Smooth muscle cell (in vitro differentiated cells): ENCODE data around the gene C4B. TPM values are rescaled to one million over a fixed set of nuclear protein-coding genes. Genes with fewer than 3 reads are reported as not detected.

Experiments used
- DNase-seq: peaks from one replicate; lab custom pipeline; 2025; ENCODE audit not compliant: unreplicated experiment; lab: John Stamatoyannopoulos, UW
- H2AFZ ChIP-seq: fragments of 200-600 bp; sonication (generic); 2 replicates; pipeline ENCODE4 v1.6.0; 2016; ENCODE audit warnings: antibody characterized with exemption, low read depth, mild to moderate bottlenecking
- H3F3A ChIP-seq: fragments of 200-600 bp; sonication (generic); 2 replicates; pipeline ENCODE4 v1.6.0; 2017; ENCODE audit warnings: antibody characterized with exemption, low read depth
- H3K27ac ChIP-seq: fragments of 200-600 bp; sonication (generic); 2 replicates; pipeline ENCODE4 v1.5.1; 2016; ENCODE audit warnings: low read depth, mild to moderate bottlenecking
- H3K27me3 ChIP-seq: fragments of 200-600 bp; sonication (generic); 2 replicates; pipeline ENCODE4 v1.6.1; 2016; ENCODE audit warnings: low read depth, mild to moderate bottlenecking
- H3K36me3 ChIP-seq: fragments of 200-600 bp; sonication (generic); 2 replicates; pipeline ENCODE4 v1.5.1; 2016; ENCODE audit warnings: low read depth
- H3K4me1 ChIP-seq: fragments of 200-600 bp; sonication (generic); 2 replicates; pipeline ENCODE4 v1.5.1; 2016; ENCODE audit warnings: low read depth
- H3K4me2 ChIP-seq: fragments of 200-600 bp; sonication (generic); 2 replicates; pipeline ENCODE4 v1.6.0; 2016; ENCODE audit warnings: mild to moderate bottlenecking
- H3K4me3 ChIP-seq: fragments of 200-600 bp; sonication (generic); 2 replicates; pipeline ENCODE4 v1.5.1; 2016; ENCODE audit warnings: mild to moderate bottlenecking
- H3K79me2 ChIP-seq: fragments of 200-600 bp; sonication (generic); 2 replicates; pipeline ENCODE4 v1.6.0; 2016; ENCODE audit warnings: low read depth, mild to moderate bottlenecking
- H3K9ac ChIP-seq: fragments of 200-600 bp; sonication (generic); 2 replicates; pipeline ENCODE4 v1.6.0; 2016; ENCODE audit warnings: low read depth
- H3K9me3 ChIP-seq: fragments of 200-600 bp; sonication (generic); replicated peaks from 2 replicates; pipeline ENCODE4 v1.5.1; 2016; ENCODE audit warnings: low read depth
- H4K20me1 ChIP-seq: fragments of 200-600 bp; sonication (generic); 2 replicates; pipeline ENCODE4 v1.6.0; 2016; ENCODE audit warnings: low read depth
- WGBS: methylation state at CpG from one replicate; pipeline ENCODE4 v1.1.7; 2016; ENCODE audit warnings: low lambda C conversion rate; 5-methylcytosine and 5-hydroxymethylcytosine counted together
- polyA plus RNA-seq: library from polyadenylated mRNA; unstranded; fragments of >200 nt; fragmentation: Nextera tagmentation; extraction: Ambion mirVana; gene quantifications from 2 replicates; pipeline ENCODE4 v1.2.1, GENCODE V29; 2016
- small RNA-seq: library from RNA; depleted of rRNA; stranded (forward); fragments of <200 nt; gene quantifications from one replicate; pipeline ENCODE3, GENCODE V24; 2014
- total RNA-seq: library from RNA; depleted of rRNA; stranded (reverse); fragments of >200 nt; gene quantifications from 2 replicates; pipeline ENCODE4 v1.2.3, GENCODE V29; 2014
- TF ChIP-seq, protein P1 (sequence below): fragments of 200-600 bp; sonication (generic); IDR thresholded peaks from 2 replicates; pipeline ENCODE4 v1.5.1; 2017; ENCODE audit warnings: borderline replicate concordance, mild to moderate bottlenecking, antibody characterized with exemption; ENCODE audit not compliant: insufficient read depth, poor library complexity, severe bottlenecking

Gene C4B
- total and polyA plus RNA-seq, 2 experiments from 2014 or later, result 1.3 to 3.8 TPM

- DNase-seq, result no peak
- Histone ChIP-seq H3K27ac (no peak overlapping the region), H2AFZ (no peak overlapping the region), H3F3A (no peaks in the 10 kb centered on the region), H3K4me3 (no peak overlapping the region), H3K9me3 (no peaks in the 10 kb centered on the region), H3K27me3 (peaks cover 12% of the 10 kb centered on the region), H3K4me2 (no peak overlapping the region), H3K36me3 (no peaks in the 10 kb centered on the region), H3K79me2 (no peaks in the 10 kb centered on the region), H3K4me1 (no peaks in the 10 kb centered on the region), H4K20me1 (peaks cover 11% of the 10 kb centered on the region), H3K9ac (no peak overlapping the region)
- TF ChIP-seq, protein P1, sequence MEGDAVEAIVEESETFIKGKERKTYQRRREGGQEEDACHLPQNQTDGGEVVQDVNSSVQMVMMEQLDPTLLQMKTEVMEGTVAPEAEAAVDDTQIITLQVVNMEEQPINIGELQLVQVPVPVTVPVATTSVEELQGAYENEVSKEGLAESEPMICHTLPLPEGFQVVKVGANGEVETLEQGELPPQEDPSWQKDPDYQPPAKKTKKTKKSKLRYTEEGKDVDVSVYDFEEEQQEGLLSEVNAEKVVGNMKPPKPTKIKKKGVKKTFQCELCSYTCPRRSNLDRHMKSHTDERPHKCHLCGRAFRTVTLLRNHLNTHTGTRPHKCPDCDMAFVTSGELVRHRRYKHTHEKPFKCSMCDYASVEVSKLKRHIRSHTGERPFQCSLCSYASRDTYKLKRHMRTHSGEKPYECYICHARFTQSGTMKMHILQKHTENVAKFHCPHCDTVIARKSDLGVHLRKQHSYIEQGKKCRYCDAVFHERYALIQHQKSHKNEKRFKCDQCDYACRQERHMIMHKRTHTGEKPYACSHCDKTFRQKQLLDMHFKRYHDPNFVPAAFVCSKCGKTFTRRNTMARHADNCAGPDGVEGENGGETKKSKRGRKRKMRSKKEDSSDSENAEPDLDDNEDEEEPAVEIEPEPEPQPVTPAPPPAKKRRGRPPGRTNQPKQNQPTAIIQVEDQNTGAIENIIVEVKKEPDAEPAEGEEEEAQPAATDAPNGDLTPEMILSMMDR, result no peak
- 75% methylated on average over 9 of the region's 9 CpGs for WGBS
Measured at GRCh38 chr6:32082935-32083334, 68.3 kb downstream of the C4B start.

- Histone ChIP-seq H3K27me3 (peaks cover 19% of the 10 kb centered on the region), H3K4me2 (no peak overlapping the region), H3K36me3 (no peaks in the 10 kb centered on the region), H3K9me3 (no peaks in the 10 kb centered on the region), H3K4me3 (no peak overlapping the region), H3K4me1 (no peaks in the 10 kb centered on the region), H2AFZ (no peak overlapping the region), H3K27ac (no peak overlapping the region), H3F3A (no peaks in the 10 kb centered on the region), H3K9ac (no peak overlapping the region), H3K79me2 (no peaks in the 10 kb centered on the region), H4K20me1 (peaks cover 11% of the 10 kb centered on the region)
- TF ChIP-seq, protein P1, result no peak
- DNase-seq, result no peak
- 95% methylated on average over 21 of the region's 22 CpGs for WGBS
Measured at GRCh38 chr6:32083812-32084768, 69.5 kb downstream of the C4B start.

- Histone ChIP-seq H3K27ac (no peak overlapping the region), H4K20me1 (peaks cover 11% of the 10 kb centered on the region), H3K4me3 (no peak overlapping the region), H3K79me2 (no peaks in the 10 kb centered on the region), H2AFZ (no peak overlapping the region), H3F3A (peaks cover 3% of the 10 kb centered on the region), H3K36me3 (no peaks in the 10 kb centered on the region), H3K27me3 (peaks cover 23% of the 10 kb centered on the region), H3K4me2 (no peak overlapping the region), H3K9me3 (no peaks in the 10 kb centered on the region), H3K9ac (no peak overlapping the region), H3K4me1 (no peaks in the 10 kb centered on the region)
- TF ChIP-seq, protein P1, result no peak
- DNase-seq, result no peak
- 93% methylated on average over 2 of the region's 2 CpGs for WGBS
Measured at GRCh38 chr6:32084780-32085179, 70.2 kb downstream of the C4B start.

Small RNAs within 50 kb of the gene (small RNA-seq; reads per million reads assigned to genes)
- not detected for gene RNA5SP206

Other genes starting within 250 kb of the C4B start
- gene VWA7, start 237.5 kb upstream of the C4B start, total RNA-seq, result 0.22 and 0.58 TPM in 2 replicates
- gene VWA7, start 237.5 kb upstream of the C4B start, polyA plus RNA-seq, result 0.08 and 0.28 TPM in 2 replicates
- gene VARS1, start 219.0 kb upstream of the C4B start, total RNA-seq, result 31.9 and 60.8 TPM in 2 replicates
- gene VARS1, start 219.0 kb upstream of the C4B start, polyA plus RNA-seq, result 76.9 and 80.8 TPM in 2 replicates
- gene LSM2, start 207.8 kb upstream of the C4B start, total RNA-seq, result 62.0 and 91.2 TPM in 2 replicates
- gene LSM2, start 207.8 kb upstream of the C4B start, polyA plus RNA-seq, result 73.6 and 81.6 TPM in 2 replicates
- gene HSPA1L, start 199.5 kb upstream of the C4B start, total RNA-seq, result 0.63 and 0.94 TPM in 2 replicates
- gene HSPA1L, start 199.5 kb upstream of the C4B start, polyA plus RNA-seq, result 0.19 and 1.0 TPM in 2 replicates
- 52.6 and 59.5 TPM in 2 replicates for gene HSPA1A, start 199.3 kb upstream of the C4B start, total RNA-seq
- 61.2 and 71.6 TPM in 2 replicates for gene HSPA1A, start 199.3 kb upstream of the C4B start, polyA plus RNA-seq
- gene HSPA1B, start 187.1 kb upstream of the C4B start, total RNA-seq, result 33.6 and 43.1 TPM in 2 replicates
- gene HSPA1B, start 187.1 kb upstream of the C4B start, polyA plus RNA-seq, result 30.7 and 36.7 TPM in 2 replicates
- gene NEU1, start 152.0 kb upstream of the C4B start, total RNA-seq, result 40.0 and 47.5 TPM in 2 replicates
- 52.1 and 52.7 TPM in 2 replicates for gene NEU1, start 152.0 kb upstream of the C4B start, polyA plus RNA-seq
- gene SLC44A4, start 135.8 kb upstream of the C4B start, total RNA-seq, result 0.72 and 0.85 TPM in 2 replicates
- 0.30 and 0.52 TPM in 2 replicates for gene SLC44A4, start 135.8 kb upstream of the C4B start, polyA plus RNA-seq
- gene EHMT2, start 117.1 kb upstream of the C4B start, total RNA-seq, result 17.4 and 17.6 TPM in 2 replicates
- 33.9 and 38.9 TPM in 2 replicates for gene EHMT2, start 117.1 kb upstream of the C4B start, polyA plus RNA-seq
- 0.04 and 0.54 TPM in 2 replicates for gene ZBTB12, start 112.7 kb upstream of the C4B start, total RNA-seq
- gene ZBTB12, start 112.7 kb upstream of the C4B start, polyA plus RNA-seq, result 0.39 TPM in 1 of 2 replicates, not detected in the other
- gene C2, start 87.1 kb upstream of the C4B start, total RNA-seq, result 0.27 TPM in 1 of 2 replicates, not detected in the other
- 0.37 TPM in 2 replicates for gene C2, start 87.1 kb upstream of the C4B start, polyA plus RNA-seq
- gene CFB, start 68.7 kb upstream of the C4B start, total RNA-seq, result not detected in 2 replicates
- gene CFB, start 68.7 kb upstream of the C4B start, polyA plus RNA-seq, result 2.3 and 4.1 TPM in 2 replicates
- 78.6 and 91.5 TPM in 2 replicates for gene NELFE, start 55.8 kb upstream of the C4B start, total RNA-seq
- gene NELFE, start 55.8 kb upstream of the C4B start, polyA plus RNA-seq, result 125 and 134 TPM in 2 replicates
- 24.6 and 27.6 TPM in 2 replicates for gene SKIC2, start 55.6 kb upstream of the C4B start, total RNA-seq
- gene SKIC2, start 55.6 kb upstream of the C4B start, polyA plus RNA-seq, result 55.0 and 56.0 TPM in 2 replicates
- 7.8 and 11.0 TPM in 2 replicates for gene DXO, start 42.7 kb upstream of the C4B start, total RNA-seq
- gene DXO, start 42.7 kb upstream of the C4B start, polyA plus RNA-seq, result 21.9 and 23.5 TPM in 2 replicates
- 2.8 and 4.6 TPM in 2 replicates for gene C4A, start 32.7 kb upstream of the C4B start, total RNA-seq
- 1.7 and 4.4 TPM in 2 replicates for gene C4A, start 32.7 kb upstream of the C4B start, polyA plus RNA-seq
- gene CYP21A2, start 23.6 kb downstream of the C4B start, total RNA-seq, result 0.58 TPM in 1 of 2 replicates, not detected in the other
- gene CYP21A2, start 23.6 kb downstream of the C4B start, polyA plus RNA-seq, result 0.38 TPM in 1 of 2 replicates, not detected in the other
- gene TNXB, start 94.5 kb downstream of the C4B start, total RNA-seq, result 1.1 and 1.8 TPM in 2 replicates
- gene TNXB, start 94.5 kb downstream of the C4B start, polyA plus RNA-seq, result 1.1 and 4.3 TPM in 2 replicates
- 22.2 and 23.0 TPM in 2 replicates for gene ATF6B, start 113.5 kb downstream of the C4B start, total RNA-seq
- gene ATF6B, start 113.5 kb downstream of the C4B start, polyA plus RNA-seq, result 22.5 and 39.8 TPM in 2 replicates
- gene FKBPL, start 115.5 kb downstream of the C4B start, total RNA-seq, result 5.3 and 6.5 TPM in 2 replicates
- gene FKBPL, start 115.5 kb downstream of the C4B start, polyA plus RNA-seq, result 5.4 and 7.7 TPM in 2 replicates
- 0.94 TPM in 1 of 2 replicates, not detected in the other for gene PRRT1, start 137.1 kb downstream of the C4B start, total RNA-seq
- gene PRRT1, start 137.1 kb downstream of the C4B start, polyA plus RNA-seq, result 1.4 and 3.3 TPM in 2 replicates
- 13.3 and 17.5 TPM in 2 replicates for gene PPT2, start 139.3 kb downstream of the C4B start, total RNA-seq
- 15.7 and 17.8 TPM in 2 replicates for gene PPT2, start 139.3 kb downstream of the C4B start, polyA plus RNA-seq
- 3.6 and 5.6 TPM in 2 replicates for gene EGFL8, start 149.8 kb downstream of the C4B start, total RNA-seq
- gene EGFL8, start 149.8 kb downstream of the C4B start, polyA plus RNA-seq, result 4.3 and 8.2 TPM in 2 replicates
- 60.5 and 71.1 TPM in 2 replicates for gene AGPAT1, start 161.3 kb downstream of the C4B start, total RNA-seq
- 51.8 and 52.4 TPM in 2 replicates for gene AGPAT1, start 161.3 kb downstream of the C4B start, polyA plus RNA-seq
- 49.3 and 58.1 TPM in 2 replicates for gene RNF5, start 163.6 kb downstream of the C4B start, total RNA-seq
- gene RNF5, start 163.6 kb downstream of the C4B start, polyA plus RNA-seq, result 74.0 and 75.9 TPM in 2 replicates
- gene AGER, start 169.5 kb downstream of the C4B start, total RNA-seq, result 0.81 and 2.6 TPM in 2 replicates
- gene AGER, start 169.5 kb downstream of the C4B start, polyA plus RNA-seq, result 2.5 and 6.4 TPM in 2 replicates
- gene PBX2, start 175.4 kb downstream of the C4B start, total RNA-seq, result 33.2 and 43.6 TPM in 2 replicates
- 11.6 and 14.0 TPM in 2 replicates for gene PBX2, start 175.4 kb downstream of the C4B start, polyA plus RNA-seq
- gene GPSM3, start 177.8 kb downstream of the C4B start, total RNA-seq, result 4.8 and 5.3 TPM in 2 replicates
- 14.2 and 15.6 TPM in 2 replicates for gene GPSM3, start 177.8 kb downstream of the C4B start, polyA plus RNA-seq
- 0.27 and 0.54 TPM in 2 replicates for gene NOTCH4, start 209.3 kb downstream of the C4B start, total RNA-seq
- 1.3 and 1.6 TPM in 2 replicates for gene NOTCH4, start 209.3 kb downstream of the C4B start, polyA plus RNA-seq